ENCODE measurements around the gene SLC34A1. TPM values are rescaled to one million over a fixed set of nuclear protein-coding genes. Genes with fewer than 3 reads are reported as not detected.

The SLC34A1 gene
- total RNA-seq, 2 experiments from 2014 or later = 0.35 to 0.63 TPM

- no peak overlapping the region for H3K4me3 ChIP-seq (ENCODE audit: low read depth, low read length, poor library complexity, severe bottlenecking)
- POLR2A ChIA-PET = interaction anchor here (0.6 kb wide), 1 partner anchor 85 kb away, joined by 7 read pairs; no protein-coding TSS in a partner anchor
- H3K4me1 ChIP-seq (ENCODE audit: insufficient read depth, low read length, poor library complexity, severe bottlenecking) = peaks cover 11% of the 10 kb centered on the region
- intact Hi-C loops (cut with micrococcal nuclease; ENCODE audit: unreplicated experiment) = no loop called here
- no peak for TF ChIP-seq EZH2phosphoT487 (IDR thresholded peaks at IDR 0.05; ENCODE audit: borderline replicate concordance, low read depth, low read length)
- TF ChIP-seq, protein P1, sequence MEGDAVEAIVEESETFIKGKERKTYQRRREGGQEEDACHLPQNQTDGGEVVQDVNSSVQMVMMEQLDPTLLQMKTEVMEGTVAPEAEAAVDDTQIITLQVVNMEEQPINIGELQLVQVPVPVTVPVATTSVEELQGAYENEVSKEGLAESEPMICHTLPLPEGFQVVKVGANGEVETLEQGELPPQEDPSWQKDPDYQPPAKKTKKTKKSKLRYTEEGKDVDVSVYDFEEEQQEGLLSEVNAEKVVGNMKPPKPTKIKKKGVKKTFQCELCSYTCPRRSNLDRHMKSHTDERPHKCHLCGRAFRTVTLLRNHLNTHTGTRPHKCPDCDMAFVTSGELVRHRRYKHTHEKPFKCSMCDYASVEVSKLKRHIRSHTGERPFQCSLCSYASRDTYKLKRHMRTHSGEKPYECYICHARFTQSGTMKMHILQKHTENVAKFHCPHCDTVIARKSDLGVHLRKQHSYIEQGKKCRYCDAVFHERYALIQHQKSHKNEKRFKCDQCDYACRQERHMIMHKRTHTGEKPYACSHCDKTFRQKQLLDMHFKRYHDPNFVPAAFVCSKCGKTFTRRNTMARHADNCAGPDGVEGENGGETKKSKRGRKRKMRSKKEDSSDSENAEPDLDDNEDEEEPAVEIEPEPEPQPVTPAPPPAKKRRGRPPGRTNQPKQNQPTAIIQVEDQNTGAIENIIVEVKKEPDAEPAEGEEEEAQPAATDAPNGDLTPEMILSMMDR (conservative IDR thresholded peaks at IDR 0.05; ENCODE audit: low read length) = no peak
- H4K20me1 ChIP-seq (ENCODE audit: insufficient read depth, low read length) = no peaks in the 10 kb centered on the region
- no peaks in the 10 kb centered on the region for H3K36me3 ChIP-seq (ENCODE audit: insufficient read depth, low read length)
- CTCF ChIA-PET (ENCODE audit: unreplicated experiment) = interaction anchor here (1.0 kb wide), 1 partner anchor 10 kb away, joined by 3 read pairs; no protein-coding TSS in a partner anchor
- no peak overlapping the region; the same call in 1 of the 2 replicates for H2AFZ ChIP-seq (ENCODE audit: low read length)
- no TSS peak for BruUV-seq (replicated peaks)
- H3K27ac ChIP-seq (ENCODE audit: low read depth, low read length, poor library complexity, severe bottlenecking) = no peak overlapping the region
- DNase-seq (ENCODE audit: low spot score) = no peak
- H3K9me2 ChIP-seq (ENCODE audit: insufficient read depth, low read length) = no peaks in the 10 kb centered on the region
- H3K4me2 ChIP-seq (ENCODE audit: low read length) = no peak overlapping the region
- no peaks in the 10 kb centered on the region for H3K79me2 ChIP-seq (ENCODE audit: insufficient read depth, low read depth, low read length)
- no peaks in the 10 kb centered on the region for H3K9me3 ChIP-seq (ENCODE audit: low read length)
Measured at GRCh38 chr5:177421062-177421798, 37.0 kb downstream of the SLC34A1 start.

DNA sequence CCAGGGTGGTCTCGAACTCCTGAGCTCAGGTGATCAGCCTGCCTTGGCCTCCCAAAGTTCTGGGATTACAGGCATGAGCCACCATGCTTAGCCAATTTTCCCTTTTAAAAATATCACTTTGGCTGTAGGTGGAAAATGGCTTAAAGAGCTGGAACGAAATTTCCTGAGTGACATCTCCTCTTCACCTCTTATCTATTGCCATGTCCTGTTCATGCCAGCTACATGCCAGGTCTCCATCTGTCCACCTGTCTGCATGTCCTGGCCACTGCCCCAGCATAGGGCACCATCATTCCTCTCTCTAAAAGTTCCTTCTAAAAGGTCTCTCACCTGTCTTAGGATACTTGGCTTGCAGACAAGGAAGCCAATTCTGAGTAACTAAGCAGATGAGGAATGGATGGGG is 39.4 kb downstream of the SLC34A1 start:
- peaks cover 18% of the 10 kb centered on the region for H3K79me2 ChIP-seq (ENCODE audit: insufficient read depth, low read depth, low read length)
- H3K4me2 ChIP-seq (ENCODE audit: low read length) = no peak overlapping the region
- no peak for DNase-seq (ENCODE audit: low spot score)
- BruUV-seq (replicated peaks) = no TSS peak
- no peak overlapping the region for H2AFZ ChIP-seq (ENCODE audit: low read length)
- H3K4me3 ChIP-seq (ENCODE audit: low read depth, low read length, poor library complexity, severe bottlenecking) = no peak overlapping the region
- no peak overlapping the region for H3K27ac ChIP-seq (ENCODE audit: low read depth, low read length, poor library complexity, severe bottlenecking)
- H3K9me3 ChIP-seq (ENCODE audit: low read length) = no peaks in the 10 kb centered on the region
- TF ChIP-seq, protein P1 (conservative IDR thresholded peaks at IDR 0.05; ENCODE audit: low read length) = no peak
- no peak for TF ChIP-seq EZH2phosphoT487 (IDR thresholded peaks at IDR 0.05; ENCODE audit: borderline replicate concordance, low read depth, low read length)
- ChIA-PET CTCF (ENCODE audit: unreplicated experiment) (no interaction called here), POLR2A (interaction anchor here (0.7 to 0.8 kb wide), 3 partner anchors 8 to 33 kb away, joined by 3 to 5 read pairs (median 3); no protein-coding TSS in a partner anchor)
- no peaks in the 10 kb centered on the region for H3K9me2 ChIP-seq (ENCODE audit: insufficient read depth, low read length)
- intact Hi-C loops (cut with micrococcal nuclease; ENCODE audit: unreplicated experiment) = no loop called here
- peaks cover 26% of the 10 kb centered on the region for H3K4me1 ChIP-seq (ENCODE audit: insufficient read depth, low read length, poor library complexity, severe bottlenecking)
- 0 out of 2 replicates have a peak, but pooled peaks cover 7% of the 10 kb centered on the region for H3K36me3 ChIP-seq (ENCODE audit: insufficient read depth, low read length)
- no peaks in the 10 kb centered on the region for H4K20me1 ChIP-seq (ENCODE audit: insufficient read depth, low read length)

All from OCI-LY7 (cell line).